Progenitor cell of endocrine pancreas (in vitro differentiated cells): Measurements from ENCODE around the gene GRK2. TPM values are rescaled to one million over a fixed set of nuclear protein-coding genes. Genes with fewer than 3 reads are reported as not detected.

Source experiments
- DNase-seq: peaks from one replicate; pipeline ENCODE4 v3.0.0; 2021; ENCODE audit warnings: low spot score; ENCODE audit not compliant: unreplicated experiment
- H3K27ac Mint-ChIP-seq: 2 replicates; pipeline ENCODE4 v1.8.0; 2021; ENCODE audit warnings: mild to moderate bottlenecking, moderate library complexity, mixed read lengths
- H3K27me3 Mint-ChIP-seq: 2 replicates; pipeline ENCODE4 v1.8.0; 2021; ENCODE audit warnings: mixed read lengths
- H3K36me3 Mint-ChIP-seq: 2 replicates; pipeline ENCODE4 v1.8.0; 2022; ENCODE audit warnings: mixed read lengths; ENCODE audit not compliant: insufficient read depth
- H3K4me1 Mint-ChIP-seq: 2 replicates; pipeline ENCODE4 v1.8.0; 2021; ENCODE audit warnings: low read depth, mixed read lengths
- H3K4me3 Mint-ChIP-seq: 2 replicates; pipeline ENCODE4 v1.8.0; 2021; ENCODE audit warnings: low read depth, mild to moderate bottlenecking, moderate library complexity, mixed read lengths
- H3K9me3 Mint-ChIP-seq: 2 replicates; pipeline ENCODE4 v1.8.0; 2021; ENCODE audit warnings: low read depth, mixed read lengths
- CTCF ChIP-seq: fragments of 200-600 bp; sonication (generic); IDR thresholded peaks from one replicate; pipeline ENCODE4 v1.5.0; 2021; ENCODE audit warnings: antibody characterized with exemption, mild to moderate bottlenecking; ENCODE audit not compliant: unreplicated experiment
- total RNA-seq: library from RNA; stranded (reverse); gene quantifications from 2 replicates; pipeline ENCODE4 v1.2.1, GENCODE V29; 2021

Gene GRK2
- total RNA-seq, 1 donor from 2014 or later, result 53.0 TPM

GRCh38 chr11:67313125-67313890 is 47.0 kb downstream of the GRK2 start:
- no peaks in the 10 kb centered on the region for H3K9me3 Mint-ChIP-seq
- H3K4me3 Mint-ChIP-seq, result no peak overlapping the region

DNA sequence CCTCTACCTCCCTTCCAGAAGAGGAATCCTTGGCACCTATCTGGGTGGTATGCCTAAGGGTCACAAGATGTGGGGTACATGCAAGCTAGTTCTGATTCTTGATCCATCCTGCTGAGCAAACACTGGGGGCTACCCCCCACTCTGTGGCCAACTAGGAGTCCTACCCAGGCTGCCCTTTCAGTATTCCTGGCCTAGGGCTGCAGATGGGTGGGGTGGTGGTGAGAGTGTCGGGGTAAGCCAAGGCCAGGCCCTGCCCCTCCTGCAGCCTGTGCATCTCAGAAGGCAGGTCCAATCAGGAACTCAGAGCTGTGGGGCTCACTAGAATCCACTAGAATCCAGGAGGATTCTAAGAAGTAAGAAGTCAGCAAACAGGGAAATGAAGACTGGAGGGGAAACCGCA is 47.9 kb downstream of the GRK2 start:
- TF ChIP-seq CTCF, result no peak
- Mint-ChIP-seq H3K27me3 (no peaks in the 10 kb centered on the region), H3K27ac (no peak overlapping the region), H3K36me3 (no peaks in the 10 kb centered on the region), H3K9me3 (no peaks in the 10 kb centered on the region), H3K4me3 (no peak overlapping the region), H3K4me1 (peaks cover 11% of the 10 kb centered on the region)
- no peak for DNase-seq

More at GRCh38 chr11:67313125-67313890, 47.0 kb downstream of the GRK2 start:
- no peak for DNase-seq
- no peak for TF ChIP-seq CTCF
- Mint-ChIP-seq H3K27ac (no peak overlapping the region), H3K4me1 (peaks cover 5% of the 10 kb centered on the region), H3K36me3 (no peaks in the 10 kb centered on the region), H3K27me3 (no peaks in the 10 kb centered on the region)

DNA sequence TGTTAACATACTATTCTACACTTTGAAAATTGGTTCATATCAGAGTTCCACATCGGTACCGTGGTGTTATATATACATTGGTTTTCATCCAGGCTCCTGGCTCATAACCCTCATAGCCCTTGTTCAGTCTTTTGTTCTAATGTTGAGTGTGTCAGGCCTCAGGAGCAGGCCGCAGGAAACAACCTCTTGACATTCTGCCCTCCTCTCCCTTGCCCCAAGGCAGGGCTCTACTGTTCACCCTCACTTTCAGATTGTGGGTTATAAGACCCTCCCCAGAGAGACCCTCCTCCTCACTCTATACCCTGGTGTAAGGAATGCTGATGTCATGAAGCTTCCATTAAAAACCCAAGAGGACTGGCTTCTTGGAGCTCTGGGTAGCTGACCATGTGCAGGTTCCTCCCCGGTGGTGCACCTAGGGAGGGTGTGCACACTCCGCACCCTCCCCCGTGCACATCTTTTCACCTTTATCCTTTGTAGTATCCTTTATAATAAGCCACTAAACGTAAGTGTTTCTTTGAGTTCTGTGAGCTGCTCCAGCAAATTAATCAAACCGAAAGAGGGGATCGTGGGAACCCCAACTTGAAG is 49.1 kb downstream of the GRK2 start:
- Mint-ChIP-seq H3K36me3 (no peaks in the 10 kb centered on the region), H3K4me3 (peak overlapping the region; percentile 17), H3K4me1 (peaks cover 11% of the 10 kb centered on the region), H3K27me3 (no peaks in the 10 kb centered on the region), H3K9me3 (no peaks in the 10 kb centered on the region), H3K27ac (no peak overlapping the region)
- no peak for DNase-seq
- TF ChIP-seq CTCF, result no peak

- peak overlapping the region; percentile 96 for H3K27ac Mint-ChIP-seq
- H3K27me3 Mint-ChIP-seq, result no peaks in the 10 kb centered on the region
- H3K4me1 Mint-ChIP-seq, result peaks cover 11% of the 10 kb centered on the region
- no peaks in the 10 kb centered on the region for H3K9me3 Mint-ChIP-seq
- no peaks in the 10 kb centered on the region for H3K36me3 Mint-ChIP-seq
- no peak for DNase-seq
- TF ChIP-seq CTCF, result no peak
- peak overlapping the region; percentile 96 for H3K4me3 Mint-ChIP-seq
Measured at GRCh38 chr11:67316882-67317204, 50.6 kb downstream of the GRK2 start.

DNA sequence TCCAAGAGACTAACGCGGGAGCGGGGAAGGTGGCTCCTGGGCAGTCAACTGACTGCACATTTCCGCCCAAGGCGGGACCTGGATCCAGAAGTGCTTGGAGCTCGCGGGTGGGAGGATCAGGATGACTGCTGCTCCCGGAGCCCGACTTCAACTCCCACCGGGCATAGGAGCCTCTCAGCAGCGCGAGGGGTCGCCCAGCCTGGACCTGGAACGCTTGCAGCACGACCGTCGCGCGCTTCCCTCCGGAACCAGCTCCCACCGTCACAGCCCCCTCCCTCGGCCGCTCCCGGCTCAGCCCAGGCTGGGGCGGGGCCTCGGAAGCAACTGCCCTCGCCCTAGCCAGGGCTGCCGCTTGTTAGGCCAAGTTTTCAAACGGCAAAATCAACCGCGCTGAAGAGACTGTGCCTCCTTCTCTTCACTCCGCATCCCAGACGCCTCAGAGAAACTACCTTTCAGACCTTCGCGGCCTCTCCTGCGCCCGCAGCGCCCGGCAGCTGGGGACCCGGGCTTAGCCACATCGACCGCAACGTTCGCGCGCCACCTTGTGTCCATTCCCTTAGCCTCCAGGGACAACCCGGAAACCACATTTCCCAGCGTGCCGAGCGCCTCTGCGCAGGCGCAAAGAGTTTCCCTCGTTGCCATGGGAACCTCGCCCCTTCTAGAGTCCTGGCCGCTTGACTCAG is 51.1 kb downstream of the GRK2 start:
- peak overlapping the region; percentile 96 for H3K27ac Mint-ChIP-seq
- peak; percentile 99 for DNase-seq
- H3K27me3 Mint-ChIP-seq, result no peaks in the 10 kb centered on the region
- H3K4me3 Mint-ChIP-seq, result peak overlapping the region; percentile 96
- peaks cover 11% of the 10 kb centered on the region for H3K4me1 Mint-ChIP-seq
- H3K36me3 Mint-ChIP-seq, result no peaks in the 10 kb centered on the region
- TF ChIP-seq CTCF, result peak; percentile 92
- no peaks in the 10 kb centered on the region for H3K9me3 Mint-ChIP-seq
